Stimulated activated CD8-positive, alpha-beta memory T cell treated with anti-CD3 and anti-CD28 coated beads, Interleukin-4, amount 100 ng/mL, for 4 hours (primary cell): ENCODE data around the gene COL4A2.
"Not testable (repeated sequence)": the region's sequence is repeated elsewhere in the genome, so short reads cannot be mapped to it uniquely, and the experiment has no call there.

Experiments used
- DNase-seq, 2 donors: peaks; one replicate each; pipeline ENCODE4 v3.0.0-alpha.2; 2020; ENCODE audit warnings: low read depth in 2 of 2, low spot score in 1 of 2

COL4A2 gene

DNA sequence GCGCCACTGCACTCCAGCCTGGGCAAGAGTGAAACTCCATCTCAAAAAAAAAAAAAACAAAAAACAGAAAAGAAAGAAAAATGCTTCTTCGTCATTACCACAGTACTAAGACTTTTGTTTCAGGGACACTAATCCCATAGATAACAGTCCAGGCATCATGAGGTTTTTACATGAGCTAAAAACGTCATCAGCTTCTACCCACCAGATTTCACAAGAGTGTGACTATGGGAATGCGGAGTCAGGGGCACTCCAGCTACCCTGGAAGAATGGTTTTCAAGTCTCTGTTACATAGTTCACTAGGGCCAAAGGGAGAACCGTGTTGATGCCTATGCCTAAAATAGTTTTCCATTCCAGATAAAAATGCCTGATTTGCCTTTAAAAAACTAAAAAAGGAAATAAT is 221.3 kb downstream of the COL4A2 start:
- no peak for DNase-seq

DNA sequence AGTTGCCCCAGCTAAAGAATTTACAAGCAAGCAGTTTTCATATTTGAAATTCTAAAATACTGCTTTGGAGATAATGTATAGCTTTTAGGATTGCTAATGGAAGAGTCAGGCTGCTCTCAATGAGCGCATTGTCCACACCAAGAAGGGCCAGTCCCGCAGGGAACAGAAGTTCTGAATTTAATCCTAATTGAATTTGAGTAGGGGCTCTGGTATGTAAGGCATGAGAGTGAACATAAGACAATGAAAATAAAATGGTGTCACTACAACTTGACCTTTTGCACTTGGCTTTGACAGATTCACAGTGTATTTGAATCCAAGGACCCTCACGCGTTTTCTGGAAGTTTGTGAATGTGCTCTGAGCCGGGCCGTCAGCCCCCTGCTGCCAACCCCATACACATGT is 221.8 kb downstream of the COL4A2 start:
- DNase-seq = no peak

DNA sequence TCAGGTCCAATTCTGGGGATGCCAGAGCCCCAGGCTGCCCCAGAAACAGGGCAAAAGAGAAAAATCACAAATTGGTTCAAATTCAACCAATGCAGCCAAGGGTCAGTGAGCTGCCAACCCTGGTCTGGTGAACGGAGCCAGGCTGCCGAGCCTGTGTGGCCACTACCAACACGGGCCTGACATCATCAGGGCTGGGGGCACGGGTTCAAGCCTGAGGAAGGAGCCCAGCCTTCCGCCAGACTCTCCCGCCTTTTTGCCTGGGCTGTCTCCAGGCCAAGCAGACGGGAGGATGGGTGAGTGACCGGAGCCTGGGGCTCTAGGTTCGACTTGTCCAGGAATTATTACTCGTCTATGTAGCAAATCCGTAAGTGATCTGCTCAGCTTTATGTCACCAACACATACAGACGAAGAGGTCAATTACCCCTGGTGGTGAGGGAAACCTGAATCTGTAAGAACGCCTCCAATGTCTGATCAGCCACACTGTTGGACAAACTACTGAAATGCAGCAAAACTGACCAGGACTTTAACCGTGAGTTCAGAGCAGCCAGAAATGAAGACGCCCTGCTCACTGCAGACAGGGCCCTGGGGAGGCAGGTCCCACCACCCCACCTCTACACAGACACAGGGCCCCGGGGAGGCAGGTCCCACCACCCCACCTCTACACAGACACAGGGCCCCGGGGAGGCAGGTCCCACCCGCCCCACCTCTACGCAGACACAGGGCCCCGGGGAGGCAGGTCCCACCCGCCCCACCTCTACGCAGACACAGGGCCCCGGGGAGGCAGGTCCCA is 222.6 kb downstream of the COL4A2 start:
- no peak for DNase-seq

DNA sequence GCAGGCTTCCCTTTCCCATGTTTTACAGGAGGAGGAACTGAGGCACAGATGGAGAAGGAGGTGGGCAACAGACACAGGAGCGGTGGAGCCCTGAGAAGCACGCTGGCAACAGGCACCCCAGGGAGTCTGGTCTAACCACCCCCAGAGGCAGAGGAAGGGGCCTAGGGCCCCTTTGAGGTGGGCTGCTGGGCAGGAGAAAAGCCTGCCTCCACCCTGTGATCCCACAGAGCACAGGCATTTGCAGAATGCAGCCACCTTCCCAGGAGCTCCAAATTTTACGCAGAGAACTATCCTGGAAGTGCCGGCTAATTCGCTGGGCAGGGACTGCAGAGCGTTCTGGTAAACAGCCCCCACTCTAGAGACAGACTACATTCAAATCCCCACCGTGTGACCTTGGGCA is 224.0 kb downstream of the COL4A2 start:
- no peak for DNase-seq

DNA sequence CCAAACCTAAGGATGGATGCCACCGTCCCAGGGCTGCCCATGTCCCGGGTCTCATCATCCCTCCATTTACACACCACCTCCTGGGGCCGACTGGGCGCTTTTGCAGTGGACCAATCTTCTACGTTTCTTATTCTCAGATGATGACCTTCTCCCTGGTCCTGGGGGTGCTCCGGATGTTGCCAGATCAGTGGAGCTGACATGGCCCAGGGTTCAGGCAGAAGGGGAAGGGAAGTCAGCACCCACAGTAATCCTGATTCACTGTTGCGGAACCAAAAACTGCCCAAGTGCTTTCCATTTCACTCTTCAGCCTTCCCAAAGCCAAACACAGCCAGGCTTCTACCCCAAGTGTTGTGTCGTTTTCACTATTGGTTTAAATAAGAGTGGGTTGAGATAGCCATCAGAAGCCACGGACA is 224.6 kb downstream of the COL4A2 start:
- no peak for DNase-seq

DNA sequence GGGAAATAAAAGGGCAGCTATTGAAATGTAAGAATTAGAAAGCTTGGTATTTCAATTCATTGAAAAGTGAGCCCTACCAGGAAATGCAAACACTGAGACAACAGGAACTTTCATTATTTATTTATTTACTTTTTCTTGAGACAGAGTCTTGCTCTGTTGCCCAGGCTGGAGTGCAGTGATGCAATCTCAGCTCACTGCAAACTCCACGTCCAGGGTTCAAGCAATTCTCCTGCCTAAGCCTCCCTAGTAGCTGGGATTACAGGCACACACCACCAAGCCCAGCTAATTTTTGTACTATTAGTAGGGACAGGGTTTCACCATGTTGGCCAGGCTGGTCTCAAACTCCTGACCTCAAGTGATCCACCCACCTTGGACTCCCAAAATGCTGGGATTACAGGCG is 225.2 kb downstream of the COL4A2 start:
- DNase-seq = not testable (repeated sequence)

DNA sequence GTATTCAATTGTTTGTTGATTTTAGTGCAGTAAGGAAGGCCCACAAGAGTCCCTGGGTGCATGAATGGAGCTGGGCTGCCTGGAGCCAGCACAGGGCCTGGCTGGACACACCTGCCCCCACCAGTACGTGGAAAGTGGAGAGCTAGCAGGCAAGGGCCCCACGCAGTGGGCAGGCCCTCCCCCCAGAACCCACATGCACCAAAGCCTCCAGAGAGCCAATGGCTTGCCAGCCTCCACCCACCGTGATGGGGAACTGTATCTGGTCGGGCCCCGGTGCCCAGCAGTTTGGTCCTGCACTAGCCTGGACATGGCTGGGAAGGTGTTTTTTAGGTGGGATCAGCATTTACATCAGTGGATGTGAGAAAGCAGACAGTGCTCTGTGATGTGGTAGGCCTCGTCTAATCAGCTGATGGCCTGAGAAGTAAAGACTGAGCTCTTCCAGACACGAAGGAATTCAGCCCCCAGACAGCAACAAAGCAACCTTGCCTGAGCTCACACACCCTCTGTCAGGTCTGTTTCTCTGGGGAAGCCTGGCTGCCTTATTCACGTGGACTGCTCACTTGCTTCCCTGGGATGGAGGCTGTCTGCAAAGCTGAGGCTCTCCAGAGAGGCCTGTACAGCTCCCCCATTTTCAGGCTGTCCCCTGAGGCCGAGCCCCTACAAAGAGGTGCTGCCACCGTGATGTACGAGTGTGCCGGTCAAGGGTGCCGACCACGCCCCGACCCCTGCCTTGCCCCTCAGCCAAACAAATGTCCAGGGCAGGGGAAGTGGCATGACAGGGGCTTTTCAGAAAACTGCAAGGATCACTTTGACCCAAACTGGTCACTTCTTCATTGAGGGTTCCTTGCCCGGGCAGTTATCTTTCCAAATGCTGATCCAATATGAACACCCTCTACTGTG is 226.9 kb downstream of the COL4A2 start:
- no peak for DNase-seq

DNA sequence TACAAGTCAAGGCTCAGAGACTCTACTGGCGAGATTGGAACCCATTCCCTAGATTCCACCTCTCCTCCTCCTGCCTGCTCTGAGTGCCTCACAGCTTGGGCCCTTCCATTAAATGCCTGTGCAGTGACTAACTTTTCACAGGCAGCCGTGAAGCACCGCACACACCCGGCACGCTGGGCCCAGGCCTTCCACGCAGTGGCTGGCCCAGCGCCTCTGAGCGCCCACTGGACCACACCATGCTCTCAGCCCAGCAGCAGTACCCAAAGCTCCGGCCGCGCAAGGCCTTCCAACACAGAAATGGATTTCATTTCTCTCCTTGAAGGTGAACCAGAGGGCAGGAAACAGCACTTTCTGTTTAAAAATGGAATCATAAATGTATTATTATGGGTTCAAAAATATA is 228.4 kb downstream of the COL4A2 start:
- DNase-seq = no peak

DNA sequence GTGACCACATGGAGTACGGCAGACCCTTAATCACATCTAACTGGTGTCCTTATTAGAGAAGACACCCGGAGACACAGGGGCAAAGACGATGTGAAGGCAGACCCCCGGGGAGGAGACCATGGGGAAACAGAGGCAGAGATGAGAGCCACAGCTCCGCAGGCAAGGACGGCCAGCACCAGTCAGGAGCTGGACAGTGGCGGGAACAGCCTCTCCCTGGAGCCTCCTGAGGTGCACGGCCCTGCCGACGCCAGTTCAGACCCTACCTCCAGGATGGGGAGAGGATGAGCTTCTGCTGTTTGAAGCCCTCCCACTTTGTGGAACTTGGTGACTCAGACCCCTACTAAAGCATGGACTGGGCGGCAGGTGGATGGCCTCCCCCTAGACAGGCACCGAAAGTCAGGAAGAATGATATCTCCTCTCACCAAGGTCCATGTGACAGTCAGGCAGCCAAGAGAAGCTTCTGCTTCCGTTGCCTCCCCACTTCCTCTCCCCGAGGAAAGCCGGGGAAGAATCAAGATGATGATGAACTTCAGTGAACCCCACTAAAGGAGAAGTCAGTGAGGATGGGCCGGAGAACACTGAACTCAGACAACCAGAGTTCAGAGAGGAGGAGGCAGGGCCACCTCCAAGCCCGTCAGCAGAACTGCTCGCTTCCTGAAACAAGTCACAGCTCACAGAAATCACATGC is 229.1 kb downstream of the COL4A2 start:
- DNase-seq = no peak

DNA sequence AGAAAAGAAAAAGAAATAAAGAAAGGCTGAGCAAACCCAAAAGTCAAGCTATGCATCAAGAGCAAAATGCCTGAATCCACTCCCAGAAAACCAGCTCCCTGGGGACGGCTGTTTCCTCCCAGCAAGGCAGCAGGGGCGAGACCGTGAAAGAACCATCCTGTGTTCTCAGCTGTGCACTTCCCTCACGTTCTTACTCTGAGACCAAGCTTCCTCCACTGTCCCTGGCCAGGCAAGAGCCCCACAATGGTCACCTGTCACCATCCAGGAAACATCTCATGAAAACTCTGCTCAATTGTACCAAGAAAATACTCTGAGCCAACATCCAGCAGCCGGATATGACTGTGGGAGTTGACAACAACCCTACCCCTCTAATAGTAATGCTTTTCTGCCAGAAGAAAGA is 231.5 kb downstream of the COL4A2 start:
- no peak for DNase-seq

DNA sequence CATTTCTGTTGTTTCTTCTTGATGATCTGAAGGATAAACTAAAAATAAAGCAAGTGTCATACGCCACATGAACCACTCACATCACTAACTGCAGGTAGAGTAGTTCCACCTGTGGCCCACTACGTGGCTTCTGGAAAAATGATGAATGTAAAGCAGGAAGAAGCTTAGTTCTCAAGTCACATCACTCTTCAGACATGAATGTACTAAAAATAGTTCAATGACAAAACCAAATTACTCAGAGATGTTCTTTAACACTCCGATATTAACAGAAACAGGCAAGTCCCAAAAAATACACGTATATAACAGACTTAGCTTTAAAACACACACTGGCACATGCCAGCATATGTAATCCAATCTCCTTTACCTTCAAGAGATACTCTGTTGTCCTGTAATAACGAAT is 232.8 kb downstream of the COL4A2 start:
- DNase-seq = no peak

DNA sequence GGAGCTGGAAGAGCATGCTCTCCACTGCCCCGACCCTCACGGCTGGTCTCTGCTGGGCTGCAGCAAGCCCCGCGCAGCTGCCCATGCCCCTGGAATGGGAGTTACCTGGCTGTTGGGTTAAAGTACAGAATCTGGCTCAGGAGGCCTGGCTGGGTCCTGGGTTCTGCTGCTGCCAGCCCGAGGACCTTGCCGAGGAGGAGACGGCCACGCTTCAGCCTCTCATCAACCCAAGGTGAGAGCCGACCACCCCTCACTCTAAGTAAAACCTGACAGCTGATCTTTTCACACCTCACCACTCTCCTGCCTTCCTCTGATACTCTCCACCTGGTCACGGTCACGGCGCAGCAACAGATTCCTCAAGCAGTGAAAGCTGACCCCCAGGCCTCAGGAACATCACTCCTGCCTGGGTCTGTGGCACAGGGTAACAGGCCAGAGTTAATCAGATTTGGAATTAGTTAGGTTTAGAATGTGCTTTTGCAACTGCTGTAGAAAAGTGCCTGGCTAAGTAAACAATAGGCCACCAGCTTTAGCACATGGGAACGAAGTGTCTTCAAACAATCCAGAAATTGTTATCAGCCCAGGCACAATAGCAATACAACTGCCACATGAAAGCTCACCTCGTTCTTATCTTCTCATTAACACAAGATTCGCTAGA is 233.9 kb downstream of the COL4A2 start:
- DNase-seq = no peak

DNA sequence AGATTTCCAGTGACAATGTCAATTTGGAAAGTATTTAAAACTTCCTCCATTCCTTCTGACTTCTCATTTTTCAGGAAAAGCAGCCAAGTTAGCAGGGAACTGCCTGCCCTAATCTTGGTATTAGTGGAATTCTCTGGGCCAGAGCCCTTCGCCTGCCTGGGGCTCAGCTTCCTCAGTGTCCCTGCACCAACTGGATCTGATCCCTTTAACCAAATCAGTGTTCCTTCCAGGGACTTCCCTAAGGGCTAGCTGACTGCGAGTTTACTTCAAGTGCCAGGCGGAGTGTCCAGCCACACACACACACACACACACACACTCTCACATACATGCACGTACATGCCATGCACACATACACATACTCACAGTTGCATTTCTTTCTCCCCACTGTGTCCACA is 234.4 kb downstream of the COL4A2 start:
- DNase-seq = no peak

DNA sequence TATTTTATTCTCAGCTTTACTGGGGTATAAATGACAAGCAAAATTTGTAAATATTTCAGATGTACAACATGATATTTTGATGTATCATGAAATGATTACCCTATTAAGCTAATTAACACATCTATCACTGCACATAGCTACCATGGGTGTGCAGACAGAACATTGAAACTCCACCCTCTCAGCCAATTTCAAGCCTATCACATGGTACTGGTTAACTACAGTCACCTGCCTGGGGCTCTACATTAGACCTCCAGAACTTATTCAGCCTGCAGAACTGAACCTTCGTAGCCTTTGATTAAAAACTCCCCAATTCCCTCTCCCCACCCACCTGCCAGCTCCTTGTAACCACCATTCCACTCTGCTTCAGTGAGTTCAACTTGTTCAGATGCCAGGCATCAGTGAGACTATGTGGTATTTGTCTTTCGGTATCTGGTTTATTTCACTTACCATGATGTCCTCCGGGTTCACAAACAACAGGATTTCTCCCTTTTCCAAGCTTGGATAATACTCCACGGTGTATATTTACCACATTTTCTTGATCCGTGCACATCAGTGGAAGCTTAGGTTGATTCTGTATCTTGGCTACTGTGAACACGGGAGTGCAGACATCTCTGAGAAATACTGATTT is 235.2 kb downstream of the COL4A2 start:
- no peak for DNase-seq

DNA sequence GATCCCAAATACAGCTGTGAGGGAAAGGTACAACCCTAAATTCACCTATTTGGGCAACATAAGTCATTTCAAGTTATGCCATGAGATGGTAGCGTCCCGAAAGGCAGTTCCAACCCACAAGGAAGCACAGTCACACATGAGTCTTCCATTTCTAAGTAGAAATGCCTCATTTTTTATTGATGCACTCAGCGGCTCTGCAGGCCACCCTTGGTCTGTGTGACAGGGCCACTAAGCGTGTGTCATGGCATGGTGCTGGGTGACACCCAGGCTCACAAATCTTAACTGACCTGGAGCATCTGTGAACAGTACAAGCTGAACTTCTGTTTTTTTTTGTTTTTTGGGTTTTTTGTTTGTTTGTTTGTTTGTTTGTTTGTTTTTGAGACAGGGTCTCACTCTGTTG is 239.3 kb downstream of the COL4A2 start:
- no peak for DNase-seq

DNA sequence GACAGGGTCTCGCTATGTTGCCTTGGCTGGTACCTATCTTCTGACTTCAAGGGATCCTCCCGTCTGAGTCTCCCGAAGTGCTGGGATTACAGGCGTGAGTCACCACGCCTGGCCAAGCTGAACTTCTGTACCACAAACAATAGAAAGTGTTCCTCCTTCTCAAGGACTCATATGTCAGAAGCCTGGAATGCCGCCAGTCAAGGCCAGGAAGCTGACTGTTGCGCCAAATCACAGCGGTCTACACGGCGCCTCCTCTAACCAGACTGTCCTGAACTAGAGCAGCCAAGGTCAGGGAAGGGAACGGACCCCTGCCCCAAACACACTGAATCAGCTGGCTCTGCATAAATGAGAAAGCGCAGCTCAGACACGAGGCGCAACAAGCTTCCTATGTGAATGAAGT is 239.8 kb downstream of the COL4A2 start:
- DNase-seq = no peak

DNA sequence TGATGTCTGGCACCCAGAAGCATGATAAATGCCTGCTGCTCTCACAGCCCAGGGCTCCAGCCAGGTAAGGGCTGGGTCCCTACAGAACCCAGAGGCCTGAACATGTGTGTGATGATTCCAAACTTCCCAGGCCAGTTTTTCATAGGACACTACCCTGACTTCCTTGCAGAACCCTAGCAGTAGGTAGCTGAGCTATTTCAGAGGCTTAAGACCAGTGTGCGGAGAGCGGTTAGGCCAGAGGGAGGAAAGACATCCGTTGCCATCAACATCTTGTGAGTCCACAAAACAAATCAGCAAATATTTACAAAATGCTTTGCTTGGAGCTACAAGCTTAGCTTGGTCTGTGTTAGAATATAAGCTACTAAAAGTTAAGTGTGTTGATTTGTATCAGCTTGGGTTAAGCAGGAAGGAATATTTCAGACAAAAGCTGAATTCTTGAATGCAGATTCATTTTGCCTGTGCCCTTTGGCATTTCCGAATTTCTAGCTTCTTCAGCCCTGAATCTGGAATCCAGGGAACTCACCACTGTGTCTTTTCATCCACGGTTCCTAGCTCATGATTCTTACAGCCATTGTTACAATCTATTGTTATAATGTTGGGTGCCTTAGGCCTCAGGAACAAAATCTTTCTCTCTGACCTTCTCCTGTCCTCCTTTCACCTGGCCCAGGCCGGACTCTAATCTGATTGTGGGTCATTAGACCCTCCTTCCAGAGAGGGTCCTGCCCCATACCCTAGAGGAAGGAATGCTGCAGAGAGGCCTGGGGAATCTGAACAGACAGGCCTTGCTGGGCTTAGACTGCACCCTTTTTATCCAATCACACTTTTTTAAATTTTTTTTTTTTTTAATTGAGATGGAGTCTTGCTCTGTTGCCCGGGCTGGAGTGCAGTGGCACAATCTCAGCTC is 242.1 kb downstream of the COL4A2 start:
- DNase-seq = no peak

DNA sequence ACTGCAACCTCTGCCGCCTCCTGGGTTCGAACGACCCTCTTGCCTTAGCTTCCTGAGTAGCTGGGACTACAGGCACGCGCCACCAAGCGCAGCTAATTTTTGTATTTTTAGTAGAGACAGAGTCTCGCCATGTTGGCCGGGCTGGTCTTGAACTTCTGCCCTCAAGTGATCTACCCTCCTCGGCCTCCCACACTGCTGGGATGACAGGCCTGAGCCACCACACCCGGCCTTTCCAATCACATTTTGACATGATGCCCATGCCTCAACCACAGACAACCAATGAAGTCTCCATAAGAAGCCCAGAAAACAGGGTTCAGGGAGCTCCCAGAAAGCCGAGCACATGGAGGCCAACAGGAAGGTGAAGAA is 242.7 kb downstream of the COL4A2 start:
- DNase-seq = no peak

DNA sequence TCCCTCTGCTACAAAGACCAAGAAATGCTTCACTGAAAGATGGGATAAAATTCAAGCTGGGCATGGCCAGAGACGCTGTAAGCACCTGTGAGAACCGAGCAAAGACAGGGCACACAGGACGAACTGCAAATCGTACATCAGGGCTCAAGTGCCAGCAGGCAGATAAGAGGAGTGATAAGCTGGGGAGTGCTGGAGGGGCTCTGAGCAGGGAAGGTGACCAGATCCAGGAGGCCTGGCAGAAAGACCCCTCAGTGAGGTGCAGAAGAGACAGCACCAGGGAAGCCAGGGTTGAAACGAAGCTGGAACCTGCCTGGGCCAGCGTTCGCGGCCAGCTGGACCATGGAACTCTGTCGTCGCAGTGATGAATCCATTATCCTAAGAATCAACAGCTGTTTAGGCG is 244.2 kb downstream of the COL4A2 start:
- no peak for DNase-seq

DNA sequence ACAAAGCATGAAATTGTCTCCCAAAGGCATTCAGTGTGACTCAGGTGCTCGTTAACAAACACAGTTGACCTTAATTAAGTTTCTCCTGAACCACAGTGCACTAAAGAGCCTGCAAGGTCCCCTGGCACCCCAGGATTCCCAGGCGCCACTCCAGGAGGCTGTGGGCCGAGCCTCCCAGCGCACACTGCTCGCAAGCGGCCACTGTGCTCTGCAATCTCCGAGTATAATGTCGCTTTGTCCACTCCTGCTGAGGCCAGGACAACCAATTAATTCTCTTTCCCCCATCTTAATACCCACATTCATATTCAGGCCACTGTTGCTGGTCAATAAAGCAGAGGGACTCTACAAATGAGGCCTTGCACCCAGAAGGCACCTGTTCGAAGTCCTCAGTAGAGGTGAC is 245.7 kb downstream of the COL4A2 start:
- no peak for DNase-seq
